ENCODE results near the gene GARIN5B. TPM values are rescaled to one million over a fixed set of nuclear protein-coding genes. Genes with fewer than 3 reads are reported as not detected.

Gene GARIN5B
- polyA plus RNA-seq, 2 of the 4 experiments (the other 2 are of a cell fraction), result 0.05 TPM; not detected in 1

- ChIA-PET POLR2A (interaction anchor here (1.3 to 1.9 kb wide), 2 partner anchors 17 to 62 kb away, joined by 5 to 11 read pairs; partner anchors contain the start of genes KMT5C and TMEM238), CTCF (interaction anchor here (1.0 to 21.1 kb wide), 14 partner anchors 8 to 309 kb away, joined by 3 to 306 read pairs (median 4); partner anchors contain the start of genes KMT5C and TMEM238)
- Histone ChIP-seq H3K4me3 (no peak overlapping the region), H3K4me2 (no peak overlapping the region), H3K27ac (peak overlapping the region in 1 of 2 experiments; percentile 60; a peak in 3 of 6 replicates), H3K9me3 (no peaks in the 10 kb centered on the region), H3K4me1 (peaks cover 19% of the 10 kb centered on the region)
- WGBS (ENCODE audit: missing lambda C conversion rate), result 82% methylated on average over 9 of the region's 9 CpGs
- FAIRE-seq (no peak), ATAC-seq (peak; percentile 14 to 16; a peak in 4 of 6 replicates), DNase-seq (ENCODE audit: low read depth in 1 of 2, low spot score in 1 of 2) (no peak)
- TF ChIP-seq RARB (CRISPR knock-in tag; IDR thresholded peaks at IDR 0.05) (no peak), FOSB (CRISPR knock-in tag; IDR thresholded peaks at IDR 0.05) (no peak), PHF8 (IDR thresholded peaks at IDR 0.05; ENCODE audit: borderline replicate concordance, low read depth) (no peak), RAD21 (conservative IDR thresholded peaks at IDR 0.05 in 1 of 2, IDR thresholded peaks at IDR 0.05 in 1 of 2) (no peak), NPAS2 (CRISPR knock-in tag; IDR thresholded peaks at IDR 0.05; ENCODE audit: borderline replicate concordance) (no peak), NFE2L2 (conservative IDR thresholded peaks at IDR 0.05; ENCODE audit: low read length) (no peak), CBX8 (IDR thresholded peaks at IDR 0.05) (no peak), EHF (CRISPR knock-in tag; IDR thresholded peaks at IDR 0.05) (no peak), JUN (IDR thresholded peaks at IDR 0.05) (no peak), REST (IDR thresholded peaks at IDR 0.05) (no peak), EP300 (IDR thresholded peaks at IDR 0.05) (no peak), GATA3 (IDR thresholded peaks at IDR 0.05; ENCODE audit: borderline replicate concordance) (no peak), BCL3 (IDR thresholded peaks at IDR 0.05) (no peak), ZNF302 (CRISPR knock-in tag; IDR thresholded peaks at IDR 0.05) (no peak)
These were observed 41.5 kb downstream of the GARIN5B start for GRCh38 chr19:55321466-55322137.

GRCh38 chr19:55320844-55321419 lies 42.1 kb downstream of the GARIN5B start:
- Histone ChIP-seq H3K9me3 (no peaks in the 10 kb centered on the region), H3K4me1 (peaks cover 19% of the 10 kb centered on the region), H3K27ac (peak overlapping the region in 1 of 2 experiments; percentile 60; a peak in 2 of 6 replicates), H3K4me2 (no peak overlapping the region), H3K4me3 (no peak overlapping the region)
- DNase-seq (ENCODE audit: low read depth in 1 of 2, low spot score in 1 of 2), result no peak
- ATAC-seq, result peak in 1 of 2 experiments; percentile 16; a peak in 1 of 6 replicates
- 95% methylated on average over 8 of the region's 8 CpGs for WGBS (ENCODE audit: missing lambda C conversion rate)
- ChIA-PET POLR2A (no interaction called here), CTCF (interaction anchor here (1.0 to 21.1 kb wide), 9 partner anchors 8 to 310 kb away, joined by 3 to 306 read pairs (median 4); partner anchors contain the start of genes KMT5C and TMEM238)
- FAIRE-seq, result no peak
- TF ChIP-seq ESRRA (IDR thresholded peaks at IDR 0.05; ENCODE audit: borderline replicate concordance, low read length) (no peak), HES2 (IDR thresholded peaks at IDR 0.05) (no peak), FOSL2 (IDR thresholded peaks at IDR 0.05) (no peak), FOSL2 (CRISPR knock-in tag; IDR thresholded peaks at IDR 0.05) (no peak), HEYL (CRISPR knock-in tag; IDR thresholded peaks at IDR 0.05) (no peak), SREBF2 (IDR thresholded peaks at IDR 0.05) (no peak), JUN (IDR thresholded peaks at IDR 0.05) (no peak), REST (IDR thresholded peaks at IDR 0.05) (no peak), NR3C1 (IDR thresholded peaks at IDR 0.05) (no peak), FOXS1 (CRISPR knock-in tag; IDR thresholded peaks at IDR 0.05) (no peak), CTCF (IDR thresholded peaks at IDR 0.05) (no peak), TP53 (CRISPR knock-in tag; IDR thresholded peaks at IDR 0.05) (no peak), MAX (IDR thresholded peaks at IDR 0.05) (no peak), TFCP2L1 (CRISPR knock-in tag; IDR thresholded peaks at IDR 0.05) (no peak)

Measured in A549 (cell line).